ENCODE measurements around the gene CXorf66. TPM values are rescaled to one million over a fixed set of nuclear protein-coding genes. Genes with fewer than 3 reads are reported as not detected.
"Not testable (repeated sequence)": the region's sequence is repeated elsewhere in the genome, so short reads cannot be mapped to it uniquely, and the experiment has no call there.

Gene CXorf66
- total RNA-seq: not detected

GRCh38 chrX:139965421-139965820 is at the start of gene CXorf66:
TSS of gene CXorf66 (minus strand) at chrX:139965521. CDS start at chrX:139965496, 25 bp downstream.
- 40 to 100% (median 61%) methylated on average over 1 to 7 of the region's 7 CpGs; no CpG with 5 or more reads in 6 of the 10 experiments for WGBS, 10 experiments
- Histone ChIP-seq H3K4me1 (replicated peaks in 1 of 2) (no peaks in the 10 kb centered on the region), H3K4me3 (no peak within 1 kb of the TSS), H3K27ac (no peak within 1 kb of the TSS)
- in situ Hi-C loops (cut with MboI; ENCODE audit: low pct_unique_long_range_greater_than_20kb in 2 of 9, low sequenced_read_pairs in 9 of 9, unreplicated experiment in 9 of 9): no loop called here
- no peak for ATAC-seq (replicated peaks in 6 of 8)

DNA sequence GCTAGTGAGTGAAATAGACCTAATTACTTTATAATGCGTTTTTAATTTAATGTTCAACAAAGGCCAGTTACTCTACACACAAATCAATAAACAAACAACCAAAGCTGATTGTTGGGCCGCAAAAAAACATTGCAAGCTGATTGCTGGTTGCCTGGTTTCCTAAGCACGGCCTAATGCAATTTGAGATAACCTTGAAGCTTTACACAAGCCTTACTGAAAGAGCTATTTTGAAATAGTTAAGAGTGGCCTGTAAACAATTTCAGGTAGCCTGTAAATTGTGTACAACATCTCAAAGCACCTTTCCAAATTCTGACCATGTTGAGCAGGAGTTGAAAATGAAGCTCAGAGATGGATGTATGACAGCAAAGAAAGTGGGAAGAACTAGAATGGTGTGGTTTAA is 17.5 kb upstream of the CXorf66 start:
- in situ Hi-C loops (cut with MboI; ENCODE audit: low pct_unique_long_range_greater_than_20kb in 2 of 9, low sequenced_read_pairs in 9 of 9, unreplicated experiment in 9 of 9): no loop called here
- no peak overlapping the region for H3K27ac ChIP-seq
- H3K4me1 ChIP-seq (replicated peaks in 1 of 2): no peaks in the 10 kb centered on the region
- H3K4me3 ChIP-seq: no peak overlapping the region
- 21 to 92% (median 67%) methylated on average over 1 to 3 of the region's 3 CpGs; no CpG with 5 or more reads in 3 of the 10 experiments for WGBS, 10 experiments
- ATAC-seq (replicated peaks in 6 of 8): no peak

DNA sequence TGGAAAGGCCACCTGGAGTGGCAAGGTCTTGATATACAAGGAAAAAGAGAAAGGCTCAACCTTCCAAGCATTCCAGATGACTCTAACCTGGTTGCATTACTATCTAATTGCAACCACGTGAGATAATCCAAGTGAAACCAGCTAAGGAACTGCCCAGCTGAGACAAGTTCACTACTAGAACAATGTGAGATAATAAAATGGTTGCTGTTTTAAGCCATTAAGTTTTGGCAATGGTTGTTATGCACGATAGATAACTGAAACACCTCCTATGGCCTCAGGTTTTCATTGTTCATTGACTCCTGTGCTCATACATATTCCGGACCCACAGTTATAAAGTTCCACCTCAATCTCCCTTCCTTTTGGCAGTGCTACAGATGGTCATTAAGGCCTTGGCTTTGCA is 9.2 kb upstream of the CXorf66 start:
- 20 to 92% (median 57%) methylated on average over 1 to 3 of the region's 3 CpGs; no CpG with 5 or more reads in 7 of the 10 experiments for WGBS, 10 experiments
- in situ Hi-C loops (cut with MboI; ENCODE audit: low pct_unique_long_range_greater_than_20kb in 2 of 9, low sequenced_read_pairs in 9 of 9, unreplicated experiment in 9 of 9): no loop called here
- no peak for ATAC-seq (replicated peaks in 6 of 8)

DNA sequence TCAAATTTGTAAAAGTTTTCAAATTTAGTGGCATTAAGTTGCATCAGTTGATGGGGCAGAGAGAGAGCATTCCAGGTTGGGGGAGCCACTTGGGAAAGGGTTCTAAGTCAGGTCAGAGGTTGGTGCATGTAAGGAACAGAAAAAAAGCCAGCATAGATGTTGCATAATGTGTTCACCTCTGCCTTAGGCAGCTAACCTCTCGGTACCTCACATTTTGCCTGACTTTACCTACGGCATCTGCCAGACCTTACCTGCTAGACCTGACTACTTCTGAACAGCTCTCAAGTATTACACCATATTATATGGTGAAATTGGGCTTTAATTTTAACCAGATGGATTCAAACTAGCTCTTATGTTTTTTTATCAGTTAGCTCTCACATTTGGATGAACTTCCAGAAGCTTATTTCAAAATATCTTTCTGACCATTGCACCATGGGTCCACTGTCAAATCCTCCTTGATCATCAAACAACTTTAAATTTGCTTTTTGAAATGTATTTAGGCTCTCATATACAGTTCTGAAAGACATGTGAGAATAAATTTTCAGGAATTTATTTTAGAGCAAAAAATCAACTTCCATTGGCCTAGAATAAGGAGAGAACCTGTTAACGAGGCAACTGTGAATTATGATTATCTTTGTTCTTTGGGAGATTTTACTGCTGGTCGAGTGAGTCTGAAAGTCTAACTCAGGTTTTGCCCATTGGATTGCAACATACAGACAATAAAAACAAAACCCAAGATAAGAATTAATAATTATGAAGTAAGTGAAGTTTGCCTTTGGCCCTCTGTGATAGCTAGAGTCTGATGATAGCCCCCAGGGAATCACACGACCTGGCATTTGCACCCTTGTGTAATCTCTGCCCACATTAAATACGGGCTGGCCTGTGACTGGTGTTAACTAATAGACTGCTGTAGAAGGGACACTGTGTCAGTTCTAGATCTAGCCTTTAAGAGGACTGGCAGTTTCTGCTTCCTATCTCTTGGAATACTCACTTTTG is 7.6 kb upstream of the CXorf66 start:
- no peaks in the 10 kb centered on the region for H3K4me1 ChIP-seq (replicated peaks in 1 of 2)
- in situ Hi-C loops (cut with MboI; ENCODE audit: low pct_unique_long_range_greater_than_20kb in 2 of 9, low sequenced_read_pairs in 9 of 9, unreplicated experiment in 9 of 9): no loop called here
- WGBS, 10 experiments: 27 to 91% (median 47%) methylated on average over 2 to 5 of the region's 6 CpGs; no CpG with 5 or more reads in 3 of the 10 experiments

More for the DNA sequence above, 9.2 kb upstream of the CXorf66 start:
- Histone ChIP-seq H3K27ac (no peak overlapping the region), H3K4me3 (no peak overlapping the region), H3K4me1 (replicated peaks in 1 of 2) (no peaks in the 10 kb centered on the region)

DNA sequence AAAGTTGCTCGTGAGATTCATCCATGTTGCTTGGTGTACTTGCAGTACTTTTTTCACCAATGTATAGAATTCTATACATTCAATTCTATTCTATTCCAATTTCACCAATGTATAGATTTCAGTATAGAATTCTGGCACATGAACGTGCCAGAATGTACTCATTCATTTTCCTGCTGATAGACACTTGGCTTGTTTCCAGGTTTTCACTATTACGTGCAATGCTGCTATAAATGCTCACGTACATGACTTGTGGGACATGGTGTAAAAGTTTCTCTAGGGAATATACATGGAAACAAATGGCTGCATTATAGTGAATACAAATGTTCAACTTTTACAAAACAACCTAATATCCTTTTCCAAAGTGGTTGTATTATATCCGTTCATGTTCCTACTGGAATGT is 6.8 kb upstream of the CXorf66 start:
- 0 to 93% (median 50%) methylated on average over 1 to 5 of the region's 5 CpGs; no CpG with 5 or more reads in 4 of the 10 experiments for WGBS, 10 experiments
- Histone ChIP-seq H3K4me1 (replicated peaks in 1 of 2) (no peaks in the 10 kb centered on the region), H3K4me3 (no peak overlapping the region), H3K27ac (no peak overlapping the region)
- ATAC-seq (replicated peaks in 6 of 8): no peak
- in situ Hi-C loops (cut with MboI; ENCODE audit: low pct_unique_long_range_greater_than_20kb in 2 of 9, low sequenced_read_pairs in 9 of 9, unreplicated experiment in 9 of 9): no loop called here

More for the DNA sequence above, 7.6 kb upstream of the CXorf66 start:
- Histone ChIP-seq H3K27ac (no peak overlapping the region), H3K4me3 (no peak overlapping the region)
- ATAC-seq (replicated peaks in 6 of 8): no peak

- no peaks in the 10 kb centered on the region for H3K4me1 ChIP-seq (replicated peaks in 1 of 2)
- ATAC-seq (replicated peaks in 6 of 8): no peak
- H3K27ac ChIP-seq: no peak overlapping the region
- in situ Hi-C loops (cut with MboI; ENCODE audit: low pct_unique_long_range_greater_than_20kb in 2 of 9, low sequenced_read_pairs in 9 of 9, unreplicated experiment in 9 of 9): no loop called here
- no peak overlapping the region for H3K4me3 ChIP-seq
- WGBS, 10 experiments: 7 to 61% (median 34%) methylated on average over 1 to 4 of the region's 10 CpGs; no CpG with 5 or more reads in 6 of the 10 experiments
Measured at GRCh38 chrX:139971394-139971749, 6.1 kb upstream of the CXorf66 start.

- Histone ChIP-seq H3K4me1 (replicated peaks in 1 of 2) (no peaks in the 10 kb centered on the region), H3K27ac (no peak overlapping the region), H3K4me3 (no peak overlapping the region)
- WGBS, 10 experiments: 51 to 80% (median 80%) methylated on average over 1 to 2 of the region's 2 CpGs; no CpG with 5 or more reads in 7 of the 10 experiments
- no peak for ATAC-seq (replicated peaks in 6 of 8)
- in situ Hi-C loops (cut with MboI; ENCODE audit: low pct_unique_long_range_greater_than_20kb in 2 of 9, low sequenced_read_pairs in 9 of 9, unreplicated experiment in 9 of 9): no loop called here
Measured at GRCh38 chrX:139969286-139969685, 4.0 kb upstream of the CXorf66 start.

DNA sequence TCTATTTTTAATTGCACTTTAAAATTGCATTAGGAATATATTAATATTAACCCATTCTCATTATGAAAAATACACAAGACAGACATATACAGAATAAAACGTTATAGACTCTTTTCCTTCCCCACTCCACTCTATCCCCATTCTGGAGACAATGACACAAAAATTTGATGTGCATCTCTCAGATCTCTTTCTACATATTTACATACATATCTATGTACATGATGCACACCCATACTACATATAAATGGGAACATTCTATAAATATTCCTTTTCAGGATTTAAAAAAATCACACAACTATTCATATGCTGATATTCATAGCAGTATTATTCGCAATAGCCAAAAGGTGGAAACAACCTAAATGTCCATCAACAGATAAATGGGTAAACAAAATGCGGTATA is 2.4 kb upstream of the CXorf66 start:
- WGBS, 10 experiments: 0 to 100% (median 41%) methylated on average over 1 to 3 of the region's 3 CpGs; no CpG with 5 or more reads in 4 of the 10 experiments
- in situ Hi-C loops (cut with MboI; ENCODE audit: low pct_unique_long_range_greater_than_20kb in 2 of 9, low sequenced_read_pairs in 9 of 9, unreplicated experiment in 9 of 9): no loop called here
- no peaks in the 10 kb centered on the region for H3K4me1 ChIP-seq (replicated peaks in 1 of 2)
- H3K4me3 ChIP-seq: no peak overlapping the region
- H3K27ac ChIP-seq: no peak overlapping the region
- ATAC-seq (replicated peaks in 6 of 8): peak in 3 of 8 experiments; percentile 32 to 77 (median 55)

GRCh38 chrX:139967300-139967699 is 2.0 kb upstream of the CXorf66 start:
- ATAC-seq (replicated peaks in 6 of 8): peak in 2 of 8 experiments; percentile 14 to 25
- no peaks in the 10 kb centered on the region for H3K4me1 ChIP-seq (replicated peaks in 1 of 2)
- WGBS, 10 experiments: 0 to 60% (median 54%) methylated on average over 1 to 4 of the region's 4 CpGs; no CpG with 5 or more reads in 7 of the 10 experiments
- no peak overlapping the region for H3K4me3 ChIP-seq
- in situ Hi-C loops (cut with MboI; ENCODE audit: low pct_unique_long_range_greater_than_20kb in 2 of 9, low sequenced_read_pairs in 9 of 9, unreplicated experiment in 9 of 9): no loop called here
- no peak overlapping the region for H3K27ac ChIP-seq

DNA sequence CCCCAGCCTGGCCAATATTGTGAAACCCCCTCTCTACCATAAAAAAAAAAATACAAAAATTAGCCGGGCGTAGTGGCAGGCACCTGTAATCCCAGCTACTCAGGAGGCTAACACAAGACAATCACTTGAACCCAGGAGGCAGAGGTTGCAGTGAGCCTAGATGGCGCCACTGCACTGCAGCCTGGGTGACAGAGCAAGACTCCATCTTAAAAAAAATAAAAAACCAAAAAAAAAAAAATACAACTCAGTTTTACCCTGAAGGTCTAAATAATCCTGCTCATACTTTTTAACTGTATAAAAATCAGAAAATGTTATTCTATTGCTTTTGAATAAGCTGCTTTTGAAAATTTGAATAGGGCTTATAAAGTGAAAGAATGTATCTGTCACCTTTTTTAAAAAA is 838 bp upstream of the CXorf66 start:
- H3K4me3 ChIP-seq; ATAC-seq (replicated peaks in 6 of 8); H3K27ac ChIP-seq; H3K4me1 ChIP-seq (replicated peaks in 1 of 2); in situ Hi-C loops (cut with MboI; ENCODE audit: low pct_unique_long_range_greater_than_20kb in 2 of 9, low sequenced_read_pairs in 9 of 9, unreplicated experiment in 9 of 9): not testable (repeated sequence)
- 0 to 100% (median 74%) methylated on average over 1 to 3 of the region's 3 CpGs; no CpG with 5 or more reads in 5 of the 10 experiments for WGBS, 10 experiments

GRCh38 chrX:139961091-139961490 is 4.2 kb downstream of the CXorf66 start:
- in situ Hi-C loops (cut with MboI; ENCODE audit: low pct_unique_long_range_greater_than_20kb in 2 of 9, low sequenced_read_pairs in 9 of 9, unreplicated experiment in 9 of 9); ATAC-seq (replicated peaks in 6 of 8); H3K4me1 ChIP-seq (replicated peaks in 1 of 2); H3K4me3 ChIP-seq; H3K27ac ChIP-seq: not testable (repeated sequence)
- WGBS, 10 experiments: 0 to 42% (median 16%) methylated on average over 1 to 2 of the region's 2 CpGs; no CpG with 5 or more reads in 4 of the 10 experiments

DNA sequence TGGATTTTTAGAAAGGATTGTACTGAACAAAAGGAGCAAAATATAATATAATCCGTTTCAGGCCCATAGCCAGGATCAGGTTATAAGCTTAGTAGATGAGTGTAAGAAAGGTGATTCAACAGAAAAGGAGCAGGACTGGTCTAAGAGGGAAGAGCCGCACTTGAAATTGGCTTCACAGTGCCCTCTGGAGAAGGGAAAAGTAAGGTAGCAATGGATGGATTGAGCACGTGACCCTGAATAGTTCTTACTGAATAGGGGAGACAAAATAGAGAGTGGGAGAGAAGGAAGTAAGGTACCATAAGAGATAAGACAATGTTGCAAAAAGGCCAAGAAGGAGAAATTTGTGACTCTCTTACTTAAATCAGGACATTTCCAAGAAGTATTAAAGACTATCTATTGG is 15.6 kb downstream of the CXorf66 start:
- 14 to 80% (median 57%) methylated on average over 1 to 3 of the region's 3 CpGs; no CpG with 5 or more reads in 5 of the 10 experiments for WGBS, 10 experiments
- H3K27ac ChIP-seq: no peak overlapping the region
- ATAC-seq (replicated peaks in 6 of 8): no peak
- no peaks in the 10 kb centered on the region for H3K4me1 ChIP-seq (replicated peaks in 1 of 2)
- H3K4me3 ChIP-seq: no peak overlapping the region
- in situ Hi-C loops (cut with MboI; ENCODE audit: low pct_unique_long_range_greater_than_20kb in 2 of 9, low sequenced_read_pairs in 9 of 9, unreplicated experiment in 9 of 9): no loop called here

GRCh38 chrX:139945075-139945474 is 20.2 kb downstream of the CXorf66 start:
- 17 to 83% (median 29%) methylated on average over 1 to 3 of the region's 3 CpGs; no CpG with 5 or more reads in 6 of the 10 experiments for WGBS, 10 experiments
- in situ Hi-C loops (cut with MboI; ENCODE audit: low pct_unique_long_range_greater_than_20kb in 2 of 9, low sequenced_read_pairs in 9 of 9, unreplicated experiment in 9 of 9): no loop called here
- Histone ChIP-seq H3K27ac (no peak overlapping the region), H3K4me3 (no peak overlapping the region), H3K4me1 (replicated peaks in 1 of 2) (no peaks in the 10 kb centered on the region)
- ATAC-seq (replicated peaks in 6 of 8): no peak
